Effector CD8-positive, alpha-beta T cell (primary cell): Measurements from ENCODE around the gene ULK4.
"Not testable (repeated sequence)": the region's sequence is repeated elsewhere in the genome, so short reads cannot be mapped to it uniquely, and the experiment has no call there.

ENCODE experiments used
- DNase-seq: peaks from one replicate; lab custom pipeline; 2025; lab: John Stamatoyannopoulos, UW

The ULK4 gene

GRCh38 chr3:41762867-41763266 is 199.0 kb downstream of the ULK4 start:
- DNase-seq, result not testable (repeated sequence)

- no peak for DNase-seq
Measured at GRCh38 chr3:41753651-41754050, 208.3 kb downstream of the ULK4 start.

GRCh38 chr3:41751597-41751996 is 210.3 kb downstream of the ULK4 start:
- no peak for DNase-seq

- DNase-seq, result no peak
Measured at GRCh38 chr3:41749988-41750387, 211.9 kb downstream of the ULK4 start.

DNA sequence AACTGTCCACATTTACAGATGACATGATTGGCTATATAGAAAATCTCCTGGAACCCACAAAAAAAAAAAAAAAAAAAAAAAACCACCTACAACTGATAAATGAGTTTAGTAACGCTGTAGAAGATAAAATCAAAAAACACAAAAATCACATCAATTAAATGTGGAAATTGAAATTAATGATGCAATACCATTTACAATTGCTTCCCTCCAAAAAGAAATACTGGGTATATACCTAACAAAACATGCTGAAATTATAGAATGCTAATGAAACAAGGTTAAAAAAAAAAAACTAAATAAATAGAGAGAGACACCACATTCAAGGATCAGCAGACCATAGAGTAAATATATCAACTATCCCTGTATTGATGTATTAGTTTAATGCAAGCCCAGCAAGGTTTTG is 215.7 kb downstream of the ULK4 start:
- DNase-seq, result no peak

- no peak for DNase-seq
Measured at GRCh38 chr3:41742121-41742520, 219.8 kb downstream of the ULK4 start.

DNA sequence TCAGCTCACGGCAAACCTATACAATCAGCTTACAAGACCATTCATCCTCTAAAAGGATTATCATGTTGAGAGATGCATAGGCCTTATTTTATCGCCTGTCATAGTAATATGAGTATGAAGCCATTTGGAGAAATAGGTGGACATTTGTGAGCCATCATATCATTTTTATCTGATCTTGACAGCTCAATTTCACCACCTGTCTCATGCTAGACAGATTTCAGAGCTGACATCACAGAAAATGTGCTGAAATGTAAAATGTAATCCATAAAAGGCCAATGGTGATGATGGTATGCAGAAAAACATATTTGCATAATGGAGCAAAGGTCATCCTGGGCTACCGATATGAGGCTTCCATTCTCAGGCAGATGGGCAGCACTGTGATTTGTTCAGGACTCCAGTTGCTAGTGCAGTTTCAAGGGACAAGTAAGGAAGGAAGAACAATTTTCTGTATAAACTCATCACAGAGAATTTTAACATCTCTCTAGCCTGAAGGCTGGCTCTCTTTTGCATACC is 221.5 kb downstream of the ULK4 start:
- no peak for DNase-seq

- DNase-seq, result no peak
Measured at GRCh38 chr3:41726891-41727290, 235.0 kb downstream of the ULK4 start.

DNA sequence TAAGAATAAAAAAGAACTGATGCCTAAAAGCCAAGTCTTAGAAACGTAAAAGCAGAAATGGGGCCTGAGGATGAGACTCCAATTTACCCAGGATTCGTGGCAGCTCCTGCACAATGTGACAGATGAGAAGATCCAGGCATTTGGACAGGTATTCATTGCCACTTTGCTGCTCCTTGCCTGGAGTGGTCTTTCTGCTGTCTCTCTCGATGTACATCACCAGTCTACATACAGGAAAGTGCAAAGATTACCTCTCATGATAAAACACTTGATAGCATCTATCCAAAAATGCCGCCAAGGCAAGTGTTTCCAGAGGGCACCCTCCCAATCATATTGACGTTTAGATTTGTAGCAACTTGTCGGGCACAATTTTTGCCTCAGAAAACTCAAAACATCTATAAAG is 244.3 kb downstream of the ULK4 start:
- no peak for DNase-seq

DNA sequence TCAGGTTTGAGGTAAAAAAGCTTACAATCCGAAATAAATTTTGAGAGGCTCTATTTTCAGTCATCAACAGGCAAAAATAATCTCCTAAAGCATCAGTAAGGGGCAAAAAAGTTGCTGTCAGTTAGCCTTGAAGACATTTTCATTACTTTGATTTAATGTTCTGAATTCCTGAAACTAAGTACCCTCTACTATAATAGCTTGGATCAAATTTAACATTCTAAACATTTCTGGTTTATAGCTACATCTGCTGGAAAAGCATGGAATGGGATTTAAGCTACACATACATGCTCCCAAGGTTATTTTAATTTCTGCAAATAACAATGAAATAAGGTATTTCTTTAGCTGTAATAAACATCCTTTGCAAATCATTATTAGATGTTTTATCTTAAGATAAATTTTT is 245.4 kb downstream of the ULK4 start:
- no peak for DNase-seq

- DNase-seq, result no peak
Measured at GRCh38 chr3:41715376-41715775, 246.5 kb downstream of the ULK4 start.

GRCh38 chr3:41711651-41712050 is 250.3 kb downstream of the ULK4 start:
- DNase-seq, result no peak

GRCh38 chr3:41710646-41711388 is 251.1 kb downstream of the ULK4 start:
- no peak for DNase-seq

DNA sequence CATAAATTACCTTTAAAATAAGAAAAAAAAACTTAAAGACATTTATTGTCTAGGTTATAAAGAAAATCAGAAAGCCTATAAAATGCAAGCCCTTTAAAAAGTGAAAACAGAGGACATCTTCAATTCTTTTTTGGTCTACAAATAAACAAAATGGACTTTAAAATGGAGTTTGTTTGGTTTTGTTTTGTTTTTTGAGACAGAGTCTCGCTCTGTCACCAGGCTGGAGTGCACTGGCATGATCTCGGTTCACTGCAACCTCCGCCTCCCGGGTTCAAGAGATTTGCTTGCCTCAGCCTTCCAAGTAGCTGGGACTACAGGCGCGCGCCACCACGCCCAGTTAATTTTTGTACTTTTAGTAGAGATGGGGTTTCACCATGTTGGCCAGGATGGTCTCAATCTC is 252.7 kb downstream of the ULK4 start:
- not testable (repeated sequence) for DNase-seq

- no peak for DNase-seq
Measured at GRCh38 chr3:41708176-41708575, 253.7 kb downstream of the ULK4 start.

DNA sequence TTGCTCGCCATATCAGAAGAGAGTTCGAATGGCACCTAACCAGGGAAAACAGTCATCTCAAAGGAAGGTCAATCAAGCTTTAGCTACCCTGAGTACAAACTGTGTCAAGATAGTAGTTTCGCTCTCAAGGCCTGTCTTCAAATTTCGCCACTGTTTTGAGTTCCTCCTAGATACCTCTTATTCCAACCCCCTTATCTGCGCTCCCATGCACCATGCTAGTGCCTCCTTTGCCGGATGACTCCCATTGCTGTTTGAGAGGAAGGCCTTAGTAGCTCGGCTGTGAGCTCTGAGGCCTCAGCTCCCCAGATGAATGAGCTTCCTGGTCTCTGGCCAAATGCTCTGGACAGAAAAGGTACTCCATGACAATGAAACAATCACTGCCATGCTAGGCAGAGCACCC is 256.0 kb downstream of the ULK4 start:
- DNase-seq, result no peak

- DNase-seq, result no peak
Measured at GRCh38 chr3:41701191-41701698, 260.7 kb downstream of the ULK4 start.

DNA sequence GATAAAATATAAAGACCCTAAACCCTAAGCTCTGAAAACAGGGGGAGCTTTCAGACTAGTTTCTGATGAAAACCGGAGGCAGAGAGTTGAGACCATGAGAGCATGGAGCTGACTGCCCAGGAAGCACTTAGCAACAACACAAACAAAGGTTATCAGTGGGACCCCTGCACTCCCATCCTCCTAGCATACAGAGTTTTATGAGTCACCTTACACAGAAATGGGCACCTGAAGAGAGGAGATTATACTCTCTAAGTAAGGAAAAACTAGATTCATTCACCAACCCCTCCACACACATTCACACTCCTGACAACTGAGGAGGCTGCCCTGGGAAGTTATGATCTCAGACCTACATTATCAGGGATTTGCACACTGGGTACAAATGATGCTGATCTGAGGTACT is 261.7 kb downstream of the ULK4 start:
- DNase-seq, result no peak

- no peak for DNase-seq
Measured at GRCh38 chr3:41698898-41699297, 263.0 kb downstream of the ULK4 start.

GRCh38 chr3:41697702-41698101 is 264.2 kb downstream of the ULK4 start:
- no peak for DNase-seq

GRCh38 chr3:41695806-41696205 is 266.1 kb downstream of the ULK4 start:
- DNase-seq, result not testable (repeated sequence)

DNA sequence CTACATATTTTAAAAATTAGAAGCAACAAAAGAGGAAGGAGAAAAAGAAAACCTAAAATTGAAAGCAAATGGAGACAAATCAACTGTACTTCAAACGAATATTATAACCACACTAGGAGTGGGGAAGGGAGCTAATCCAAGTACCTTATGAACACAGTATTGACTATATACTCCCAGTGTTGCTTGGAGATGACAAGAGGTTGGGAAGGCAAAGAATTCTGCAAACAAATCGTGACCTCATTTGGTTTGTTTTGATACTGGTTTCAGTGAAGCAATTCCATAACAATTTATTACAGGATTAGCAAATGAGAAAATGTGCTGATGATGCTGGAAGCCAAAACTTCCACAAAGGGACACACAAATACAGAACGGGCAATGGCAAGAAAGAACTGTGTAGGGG is 268.1 kb downstream of the ULK4 start:
- no peak for DNase-seq

DNA sequence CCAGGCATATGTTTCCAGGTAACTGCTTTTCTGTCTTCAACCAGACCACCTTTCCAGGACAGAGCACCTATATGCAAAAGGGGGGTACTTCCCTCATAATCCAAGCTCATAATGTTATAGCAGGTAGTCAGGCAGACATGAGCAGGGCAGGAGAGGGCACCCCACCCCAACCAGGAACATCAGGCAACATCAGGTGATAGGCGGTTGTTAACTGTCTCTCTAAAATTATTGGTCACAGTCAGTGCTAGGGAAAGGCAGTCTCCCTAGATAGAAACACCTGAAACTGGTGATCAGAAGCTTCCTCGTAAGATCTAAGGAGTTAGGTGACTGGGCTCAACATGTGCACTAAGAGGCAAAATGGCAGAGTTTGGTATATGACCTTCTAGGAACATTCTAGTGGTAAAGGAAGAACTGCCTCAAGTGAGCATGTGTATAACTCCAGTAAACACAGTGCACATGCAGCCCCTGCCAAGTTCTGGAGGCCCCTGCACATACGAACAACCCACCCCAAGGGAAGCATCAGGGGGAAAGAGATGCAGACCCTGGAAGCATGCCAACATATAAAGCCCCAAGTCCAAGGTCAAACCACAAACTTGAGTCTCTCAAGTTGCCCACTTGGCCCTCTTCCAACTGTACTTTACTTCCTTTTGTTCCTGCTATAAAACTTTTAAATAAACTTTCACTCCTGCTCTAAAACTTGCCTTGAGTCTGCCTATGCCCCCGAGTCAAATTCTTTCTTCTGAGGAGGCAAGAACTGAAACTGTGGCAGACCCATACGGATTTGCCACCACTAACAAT is 270.9 kb downstream of the ULK4 start:
- no peak for DNase-seq
